ENCODE measurements around the gene SMIM33. TPM values are rescaled to one million over a fixed set of nuclear protein-coding genes. Genes with fewer than 3 reads are reported as not detected.

The SMIM33 gene
- total and polyA plus RNA-seq, 9 of the 15 experiments (the other 6 are each of a cell fraction or from before 2014, with no cell fraction given) = not detected

- intact Hi-C loops (cut with micrococcal nuclease) = no loop called here
- ChIA-PET POLR2A (interaction anchor here (0.6 to 1.3 kb wide), 5 partner anchors 8 to 117 kb away, joined by 3 read pairs; partner anchors contain the start of gene UBE2D2), CTCF (ENCODE audit: low intra/inter-chr PET ratio) (no interaction called here)
- H3K4me2 ChIP-seq (ENCODE audit: insufficient read depth, low read length) = no peak overlapping the region
- no peak overlapping the region for H3K4me3 ChIP-seq
- H4K20me1 ChIP-seq (replicated peaks; ENCODE audit: control insufficient read depth, insufficient read depth, low read length) = no peaks in the 10 kb centered on the region
- WGBS (ENCODE audit: insufficient coverage, low coverage, missing lambda C conversion rate) = 47% methylated on average over 4 of the region's 4 CpGs
- no peak overlapping the region for H2AFZ ChIP-seq (ENCODE audit: low read depth, low read length)
- ATAC-seq (no peak), DNase-seq (ENCODE audit: extremely low read depth in 1 of 4, low spot score in 3 of 4) (no peak), FAIRE-seq (no peak)
- H3K36me3 ChIP-seq (ENCODE audit: control insufficient read depth, insufficient read depth, low read length) = no peaks in the 10 kb centered on the region
- H3K9me3 ChIP-seq (replicated peaks; ENCODE audit: control insufficient read depth, insufficient read depth, low read depth, low read length) = no peaks in the 10 kb centered on the region
- H3K9me1 ChIP-seq (ENCODE audit: control insufficient read depth, insufficient read depth, low read length) = no peaks in the 10 kb centered on the region
- no peaks in the 10 kb centered on the region for H3K27me3 ChIP-seq (ENCODE audit: control insufficient read depth in 2 of 2, insufficient read depth in 2 of 2, low read length in 2 of 2)
- no peak overlapping the region for H3K9ac ChIP-seq (ENCODE audit: insufficient read depth in 1 of 2, low read depth in 2 of 2, low read length in 2 of 2)
- H3K27ac ChIP-seq (ENCODE audit: extremely low read depth, low read depth, low read length) = no peak overlapping the region
- H3K4me1 ChIP-seq (replicated peaks in 1 of 2; ENCODE audit: control insufficient read depth in 2 of 2, insufficient read depth in 2 of 2, low read length in 2 of 2) = peaks cover 8 to 15% of the 10 kb centered on the region in 2 experiments; a peak in 4 of 5 replicates
- in situ Hi-C loops (cut with MboI) = no loop called here
- BruUV-seq (replicated peaks) = no TSS peak
- H3K79me2 ChIP-seq (ENCODE audit: control insufficient read depth, insufficient read depth, low read length) = no peaks in the 10 kb centered on the region
- no peak for TF ChIP-seq AFF1 (IDR thresholded peaks at IDR 0.05; ENCODE audit: low read depth in 1 of 2, partially characterized antibody in 2 of 2)
- TF ChIP-seq PHB2 (IDR thresholded peaks at IDR 0.05; ENCODE audit: low read depth) = no peak
- TF ChIP-seq ZNF408 (CRISPR knock-in tag; IDR thresholded peaks at IDR 0.05; ENCODE audit: low read depth) = no peak
- no peak for TF ChIP-seq IRF2 (CRISPR knock-in tag; IDR thresholded peaks at IDR 0.05)
- TF ChIP-seq CBFA2T3 (IDR thresholded peaks at IDR 0.05) = no peak
- no peak for TF ChIP-seq PHTF2 (CRISPR knock-in tag; IDR thresholded peaks at IDR 0.05)
- no peak for TF ChIP-seq FUS (optimal IDR thresholded peaks at IDR 0.05; ENCODE audit: low read depth, low read length)
- no peak for TF ChIP-seq RBM14 (IDR thresholded peaks at IDR 0.05; ENCODE audit: borderline replicate concordance, insufficient read depth, low read depth, low read length)
- TF ChIP-seq ZNF592 (IDR thresholded peaks at IDR 0.05) = no peak
- no peak for TF ChIP-seq FOSL1 (tag; conservative IDR thresholded peaks at IDR 0.05)
- no peak for TF ChIP-seq ZNF512 (tag; IDR thresholded peaks at IDR 0.05)
- TF ChIP-seq NFIX (CRISPR knock-in tag; IDR thresholded peaks at IDR 0.05; ENCODE audit: low read depth) = no peak
- TF ChIP-seq HDAC2 (IDR thresholded peaks at IDR 0.05) = no peak
These were observed 26.9 kb upstream of the SMIM33 start for GRCh38 chr5:139443831-139444453.

Data from K562 (cell line).